GM18858 (cell line): ENCODE results near the gene FN1.
"Not testable (repeated sequence)": the region's sequence is repeated elsewhere in the genome, so short reads cannot be mapped to it uniquely, and the experiment has no call there.

Source experiments
- ATAC-seq: cut with Tn5 transposase; IDR thresholded peaks from one replicate; pipeline ENCODE4 v1.9.1; 2021; ENCODE audit not compliant: unreplicated experiment

FN1 gene

GRCh38 chr2:215356334-215356947, 79.4 kb downstream of the FN1 start:
- no peak for ATAC-seq

- no peak for ATAC-seq
Measured at GRCh38 chr2:215355801-215356200, 80.1 kb downstream of the FN1 start.

DNA sequence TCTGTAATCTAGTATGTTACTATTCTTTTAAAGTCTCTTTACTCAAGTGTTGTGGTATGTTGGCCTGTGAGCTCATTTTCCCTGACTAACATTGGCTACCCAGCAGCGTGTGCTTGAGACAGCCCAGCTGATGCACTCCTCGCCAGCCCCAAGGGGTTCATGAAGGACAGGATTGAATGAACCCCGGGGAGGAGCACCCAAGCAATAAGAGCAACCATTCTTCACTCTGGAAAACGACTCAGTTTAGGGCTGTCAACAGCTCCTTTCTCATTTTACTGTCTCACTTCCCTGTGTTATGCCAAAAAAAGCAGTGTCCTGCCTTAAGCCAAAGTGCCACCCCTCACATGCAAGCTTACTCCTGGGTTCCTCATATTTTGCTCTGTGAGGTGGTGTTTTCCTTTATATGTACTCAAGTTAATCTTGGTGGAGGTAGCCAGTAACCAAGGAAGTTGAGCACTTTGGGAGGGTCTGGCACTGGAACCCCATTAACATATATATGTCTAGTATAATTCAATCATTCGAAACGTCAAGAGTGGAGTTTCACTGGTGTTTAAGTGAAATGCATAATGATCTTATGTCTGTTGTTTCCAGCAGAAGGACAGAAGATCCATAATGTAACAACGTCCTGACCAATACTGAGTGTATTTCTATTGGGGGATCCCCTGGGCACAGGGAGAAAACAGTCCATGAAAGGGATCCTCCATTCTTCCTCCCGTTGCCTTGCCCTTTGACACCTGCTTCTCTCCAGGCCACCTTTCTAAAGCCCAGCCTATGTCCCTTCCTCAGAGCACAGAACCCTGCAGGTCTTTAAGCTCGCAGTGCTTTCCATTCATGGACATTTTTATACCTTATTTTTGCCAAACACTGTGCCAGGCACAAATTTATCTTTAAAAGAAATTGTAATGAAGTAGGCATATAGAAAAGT, 80.8 kb downstream of the FN1 start:
- ATAC-seq: no peak

DNA sequence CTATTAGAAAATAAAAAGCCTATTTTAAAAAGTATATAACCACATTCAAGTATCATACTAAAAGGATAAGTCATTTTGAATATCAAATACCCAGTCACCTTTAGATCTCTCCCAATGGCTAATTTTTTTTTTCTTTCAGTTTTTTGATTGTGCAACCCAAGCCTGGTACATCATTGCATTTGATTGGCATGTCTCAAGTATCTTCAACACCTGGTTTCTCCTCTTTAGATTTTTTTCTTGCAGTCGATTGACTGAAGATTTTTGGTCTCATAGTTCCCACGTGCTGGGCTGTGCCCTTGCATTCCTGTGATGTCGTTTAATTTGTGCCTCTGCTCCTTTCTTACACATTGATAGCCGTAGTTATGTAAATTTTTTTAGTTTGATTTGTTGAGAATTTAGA, 83.3 kb downstream of the FN1 start:
- ATAC-seq: no peak

GRCh38 chr2:215347878-215348277, 88.0 kb downstream of the FN1 start:
- no peak for ATAC-seq

DNA sequence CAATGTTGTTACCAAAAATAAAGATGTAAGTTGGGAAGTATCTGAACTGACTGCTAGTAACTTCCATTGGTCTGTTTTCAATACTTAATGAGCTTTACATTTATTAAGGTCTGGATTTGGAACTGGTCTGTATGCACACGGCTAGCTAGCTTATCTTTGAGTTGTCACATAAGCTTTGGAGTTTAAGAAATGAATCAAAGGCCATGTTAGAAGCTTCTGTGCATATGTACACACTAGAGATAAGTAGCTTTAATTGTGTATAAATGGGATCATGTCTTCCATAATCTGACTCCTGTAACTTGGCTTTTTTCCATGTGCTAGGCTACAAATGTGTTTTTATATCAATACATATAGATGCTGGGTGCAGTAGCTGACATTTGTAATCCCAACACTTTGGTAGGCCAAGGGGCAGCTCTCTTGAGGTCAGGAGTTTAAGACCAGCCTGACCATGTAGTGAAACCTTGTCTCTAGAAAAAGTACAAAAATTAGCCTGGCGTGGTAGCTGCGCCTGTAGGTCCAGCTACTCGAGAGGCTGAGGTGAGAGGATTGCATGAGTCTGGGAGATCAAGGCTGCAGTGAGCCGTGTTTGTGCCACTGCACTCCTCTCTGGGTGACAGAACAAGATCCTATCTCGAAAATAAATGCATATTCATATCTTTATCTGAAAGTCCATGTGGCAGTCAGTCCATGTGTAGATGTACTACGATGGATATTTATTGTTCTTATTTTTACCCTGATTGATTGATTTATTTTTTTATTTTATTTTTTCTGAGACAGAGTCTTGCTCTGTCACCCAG, 96.8 kb downstream of the FN1 start:
- no peak for ATAC-seq

GRCh38 chr2:215332872-215333595, 102.8 kb downstream of the FN1 start:
- peak; percentile 88 for ATAC-seq

DNA sequence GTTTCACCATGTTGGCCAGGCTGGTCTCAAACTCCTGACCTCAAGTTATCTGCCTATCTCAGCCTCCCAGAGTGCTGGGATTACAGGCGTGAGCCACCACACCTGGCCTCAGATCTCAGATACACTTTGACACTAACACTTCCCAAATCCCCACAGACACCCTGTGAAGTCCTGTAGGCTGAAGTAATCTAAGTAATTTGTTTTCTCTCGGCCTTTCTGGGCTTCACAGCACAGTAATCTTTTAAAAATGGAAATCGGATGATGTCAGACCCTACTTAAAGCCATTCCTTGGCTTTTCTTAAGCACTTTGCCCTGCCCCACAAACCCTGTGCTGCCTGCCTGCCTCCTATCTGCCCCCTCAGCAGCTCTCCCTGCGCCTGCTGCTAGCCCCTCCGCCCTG, 107.8 kb downstream of the FN1 start:
- ATAC-seq: no peak

- no peak for ATAC-seq
Measured at GRCh38 chr2:215324811-215325210, 111.1 kb downstream of the FN1 start.

DNA sequence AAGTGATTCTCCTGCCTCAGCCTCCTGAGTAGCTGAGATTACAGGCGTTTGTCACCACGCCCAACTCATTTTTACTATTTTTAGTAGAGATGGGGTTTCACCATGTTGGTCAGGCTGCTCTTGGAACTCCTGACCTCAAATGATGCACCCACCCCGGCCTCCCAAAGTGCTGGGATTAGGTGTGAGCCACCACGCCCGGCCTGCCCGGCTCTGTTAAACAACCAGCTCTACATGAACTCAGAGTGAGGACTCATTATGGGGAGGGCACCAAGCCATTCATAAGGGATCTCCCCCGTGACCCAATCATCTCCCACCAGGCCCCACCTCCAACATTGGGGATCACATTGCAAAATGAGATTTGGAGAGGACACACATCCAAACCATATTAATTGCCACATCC, 115.2 kb downstream of the FN1 start:
- ATAC-seq: no peak

- ATAC-seq: no peak
Measured at GRCh38 chr2:215320102-215320501, 115.8 kb downstream of the FN1 start.

GRCh38 chr2:215319500-215319899, 116.4 kb downstream of the FN1 start:
- no peak for ATAC-seq

GRCh38 chr2:215316336-215316735, 119.5 kb downstream of the FN1 start:
- no peak for ATAC-seq

DNA sequence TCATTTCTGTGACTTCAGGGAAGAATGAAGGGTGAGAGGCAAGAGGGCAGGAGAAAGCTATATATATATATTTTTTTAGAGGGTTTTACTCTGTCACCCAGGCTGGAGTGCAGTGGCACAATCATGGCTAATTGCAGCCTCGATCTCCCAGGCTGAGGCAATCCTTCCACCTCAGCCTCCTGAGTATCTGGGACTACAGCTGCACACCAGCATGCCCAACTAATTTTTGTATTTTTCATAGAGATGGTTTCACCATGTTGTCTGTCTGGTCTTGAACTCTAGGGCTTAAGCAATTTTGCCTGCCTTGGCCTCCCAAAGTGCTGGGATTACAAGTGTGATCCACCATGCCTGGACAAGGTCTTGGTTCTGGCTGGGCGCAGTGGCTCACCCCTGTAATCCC, 120.6 kb downstream of the FN1 start:
- ATAC-seq: no peak

- ATAC-seq: no peak
Measured at GRCh38 chr2:215314896-215315295, 121.0 kb downstream of the FN1 start.

DNA sequence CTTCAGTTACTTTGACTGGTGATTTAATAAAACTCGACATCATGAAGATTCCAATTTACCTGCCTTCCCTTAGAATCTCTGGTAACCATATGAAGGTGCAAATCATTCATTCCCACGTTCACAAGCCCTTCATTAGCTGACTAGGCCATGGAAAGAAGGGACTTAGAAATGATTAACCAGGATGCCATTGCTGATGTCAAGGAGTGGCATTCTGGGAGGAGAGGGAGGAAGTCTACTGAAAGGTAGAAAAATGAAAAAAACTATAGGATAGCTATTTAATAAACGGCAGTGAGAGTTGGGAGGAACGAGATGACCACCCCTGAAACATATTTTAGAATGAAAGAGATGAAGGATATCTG, 122.6 kb downstream of the FN1 start:
- ATAC-seq: no peak

DNA sequence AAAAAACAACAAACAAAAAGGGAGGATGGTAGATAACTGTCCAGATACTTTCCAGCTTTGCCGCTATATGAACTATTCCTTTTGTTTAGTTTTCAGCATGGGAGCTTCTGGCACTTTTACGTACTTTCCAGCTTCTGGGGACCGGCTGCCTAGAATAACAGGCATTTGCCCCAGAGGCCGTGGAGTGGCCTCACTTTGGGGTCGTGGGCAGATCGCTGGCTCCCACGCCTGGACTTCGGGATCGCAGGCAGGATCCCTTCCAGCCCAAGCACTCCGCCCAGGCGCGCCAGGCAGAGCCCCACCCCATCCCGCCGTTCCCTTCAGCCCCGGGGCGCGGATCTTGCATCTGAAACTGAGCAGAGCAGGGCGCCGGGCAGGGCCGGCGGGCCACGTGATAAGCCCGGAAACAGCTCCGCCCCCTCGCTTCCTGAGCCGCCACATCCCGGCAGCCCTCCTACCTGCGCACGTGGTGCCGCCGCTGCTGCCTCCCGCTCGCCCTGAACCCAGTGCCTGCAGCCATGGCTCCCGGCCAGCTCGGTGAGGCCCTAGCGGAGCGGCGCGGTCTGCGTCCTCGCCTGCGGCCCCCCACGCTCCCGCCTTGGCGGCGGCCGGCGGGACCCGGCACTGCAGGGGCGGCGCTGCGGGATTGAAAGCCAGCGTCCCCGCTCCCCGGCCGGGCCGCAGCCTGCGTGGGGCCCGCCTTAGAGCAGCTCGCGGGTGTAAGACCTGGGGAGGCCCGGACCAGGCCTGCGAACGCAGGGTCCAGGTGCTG, 124.1 kb downstream of the FN1 start, which contains the start of gene ATIC:
Gene ATIC, plus strand, starts transcription at position 435 of the 772 bp plus-strand sequence. Its CDS starts 84 bp downstream, at position 519.
- ATAC-seq: peak; percentile 99

- not testable (repeated sequence) for ATAC-seq
Measured at GRCh38 chr2:215311259-215311624, 124.6 kb downstream of the FN1 start.
